GM18861 (cell line): ENCODE results near the gene PDHX.
"Not testable (repeated sequence)": the region's sequence is repeated elsewhere in the genome, so short reads cannot be mapped to it uniquely, and the experiment has no call there.

ENCODE experiments used
- ATAC-seq: cut with Tn5 transposase; IDR thresholded peaks from one replicate; pipeline ENCODE4 v1.9.1; 2021; ENCODE audit not compliant: unreplicated experiment

Gene PDHX

GRCh38 chr11:34910817-34911216 lies 5.6 kb upstream of the PDHX start:
- ATAC-seq = peak; percentile 40

- ATAC-seq = no peak
These were observed 4.7 kb upstream of the PDHX start for GRCh38 chr11:34911676-34912075.

- not testable (repeated sequence) for ATAC-seq
These were observed 2.9 kb upstream of the PDHX start for GRCh38 chr11:34913556-34913955.

- ATAC-seq = peak; percentile 5
These were observed 1.0 kb upstream of the PDHX start for GRCh38 chr11:34915136-34916014.

- ATAC-seq = peak; percentile 3
These were observed 689 bp downstream of the PDHX start for GRCh38 chr11:34916843-34917770.

GRCh38 chr11:34921156-34921555 lies 4.7 kb downstream of the PDHX start:
- ATAC-seq = no peak

GRCh38 chr11:34924714-34925113 lies 8.3 kb downstream of the PDHX start:
- ATAC-seq = no peak

- no peak for ATAC-seq
These were observed 9.8 kb downstream of the PDHX start for GRCh38 chr11:34926101-34926830.

- ATAC-seq = no peak
These were observed 10.4 kb downstream of the PDHX start for GRCh38 chr11:34926831-34927132.

GRCh38 chr11:34928268-34928959 lies 12.0 kb downstream of the PDHX start:
- no peak for ATAC-seq

- ATAC-seq = no peak
These were observed 12.7 kb downstream of the PDHX start for GRCh38 chr11:34928960-34929680.

- no peak for ATAC-seq
These were observed 13.7 kb downstream of the PDHX start for GRCh38 chr11:34929794-34930763.

- no peak for ATAC-seq
These were observed 20.7 kb downstream of the PDHX start for GRCh38 chr11:34936945-34937629.

GRCh38 chr11:34938611-34939010 lies 22.2 kb downstream of the PDHX start:
- ATAC-seq = no peak

- ATAC-seq = no peak
These were observed 23.7 kb downstream of the PDHX start for GRCh38 chr11:34940026-34940677.

- no peak for ATAC-seq
These were observed 25.3 kb downstream of the PDHX start for GRCh38 chr11:34941688-34942087.

GRCh38 chr11:34944692-34945091 lies 28.3 kb downstream of the PDHX start:
- no peak for ATAC-seq

- ATAC-seq = no peak
These were observed 32.3 kb downstream of the PDHX start for GRCh38 chr11:34948696-34949095.
